HTERT RPE-1 (cell line): ENCODE data around the gene SLC24A1.

Experiments
- in situ Hi-C: fragments of 300-500 bp; cut with MboI; formaldehyde crosslinking; loops from 4 replicates; pipeline ENCODE4 v1.14.3; 2020; ENCODE audit warnings: low sequenced_read_pairs

SLC24A1 gene

DNA sequence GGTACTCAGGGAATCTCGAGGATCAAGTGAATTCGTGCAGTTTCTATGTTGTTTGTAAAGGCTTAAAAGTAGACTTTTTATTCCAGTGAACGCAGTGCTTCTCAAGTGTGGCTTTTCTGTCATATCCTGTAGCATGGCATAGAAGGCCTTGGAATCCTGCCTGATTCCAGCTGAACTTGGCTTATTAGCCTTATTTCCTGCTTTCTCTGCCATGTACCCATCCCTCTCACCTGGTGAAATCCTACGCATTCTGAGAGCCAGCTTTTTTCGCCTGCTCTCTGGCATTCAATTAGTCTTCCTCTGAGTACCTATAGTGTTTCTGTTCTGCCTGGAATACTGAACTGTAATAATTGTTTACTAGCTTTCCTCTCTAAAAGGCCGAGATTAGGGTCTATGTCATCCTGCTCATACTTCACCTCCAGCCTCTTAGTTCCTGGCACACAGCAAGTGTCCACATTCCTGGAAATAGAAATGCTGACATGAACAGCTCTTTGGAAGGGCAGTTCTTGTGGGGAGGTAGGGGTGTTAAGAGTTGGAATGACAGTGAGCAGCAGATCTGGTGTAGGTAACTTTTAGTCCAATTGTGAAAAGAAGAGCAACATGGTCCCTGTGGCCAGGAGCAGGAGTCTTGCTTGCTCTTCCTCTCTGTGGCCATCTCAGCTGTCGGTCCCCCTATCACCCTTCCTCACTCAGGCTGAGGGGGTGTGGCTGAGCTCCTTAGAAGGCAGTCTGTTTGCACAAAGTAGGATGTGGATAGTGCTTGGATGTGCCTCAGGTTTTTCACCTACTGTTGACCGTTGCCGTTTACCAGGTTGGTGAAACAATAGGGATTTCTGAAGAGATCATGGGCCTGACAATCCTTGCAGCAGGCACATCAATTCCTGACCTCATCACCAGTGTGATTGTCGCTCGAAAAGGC lies 30.4 kb downstream of the SLC24A1 start:
- in situ Hi-C loops, result no loop called here

DNA sequence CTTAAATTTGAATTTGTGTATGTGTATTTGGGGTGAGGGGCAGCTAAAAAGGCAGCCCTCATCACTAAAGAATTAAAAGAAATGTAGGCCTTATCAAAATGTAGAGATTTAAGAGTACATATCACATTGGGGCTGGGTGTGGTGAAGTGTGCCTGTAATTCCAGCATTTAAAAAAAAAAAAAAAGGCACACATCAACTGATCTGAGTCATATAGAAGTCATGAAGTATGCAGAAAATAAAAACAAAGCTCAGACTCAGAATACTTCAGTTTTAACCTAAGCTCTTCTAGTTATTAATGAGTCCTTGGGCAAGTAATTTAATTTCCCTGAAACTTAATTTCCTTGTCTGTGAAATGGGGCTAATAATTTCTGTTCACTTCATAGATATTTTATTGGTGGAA lies 31.6 kb downstream of the SLC24A1 start:
- in situ Hi-C loops, result no loop called here

DNA sequence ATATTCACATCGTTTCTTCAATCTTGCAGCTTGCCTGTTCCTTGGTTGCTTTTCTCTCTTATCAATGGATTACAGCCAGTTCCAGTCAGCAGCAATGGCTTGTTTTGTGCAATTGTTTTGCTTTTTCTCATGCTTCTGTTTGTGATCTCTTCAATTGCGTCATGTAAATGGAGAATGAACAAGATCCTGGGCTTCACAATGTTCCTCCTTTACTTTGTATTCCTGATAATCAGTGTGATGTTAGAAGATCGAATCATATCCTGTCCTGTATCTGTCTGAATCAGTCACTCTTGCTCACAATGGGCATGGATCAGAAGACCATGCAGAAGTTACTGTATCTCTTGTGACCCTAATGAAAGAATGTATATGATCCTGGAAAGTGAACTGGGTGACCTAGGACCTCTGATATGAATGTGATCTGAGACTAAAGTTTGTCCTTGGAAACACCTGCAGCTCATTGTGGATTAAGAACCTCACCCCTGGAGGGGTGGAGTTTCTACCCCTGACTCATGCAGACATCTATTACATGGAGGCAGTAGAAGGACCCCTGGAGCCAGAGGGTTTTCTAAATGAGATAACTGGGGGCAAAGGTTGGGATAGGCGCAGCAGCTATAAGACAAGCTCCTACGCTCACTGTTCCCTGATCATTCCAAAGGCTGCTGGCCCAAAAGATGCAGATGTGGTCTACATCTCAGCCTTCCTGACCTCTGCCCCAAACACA lies 32.2 kb downstream of the SLC24A1 start:
- in situ Hi-C loops, result no loop called here

DNA sequence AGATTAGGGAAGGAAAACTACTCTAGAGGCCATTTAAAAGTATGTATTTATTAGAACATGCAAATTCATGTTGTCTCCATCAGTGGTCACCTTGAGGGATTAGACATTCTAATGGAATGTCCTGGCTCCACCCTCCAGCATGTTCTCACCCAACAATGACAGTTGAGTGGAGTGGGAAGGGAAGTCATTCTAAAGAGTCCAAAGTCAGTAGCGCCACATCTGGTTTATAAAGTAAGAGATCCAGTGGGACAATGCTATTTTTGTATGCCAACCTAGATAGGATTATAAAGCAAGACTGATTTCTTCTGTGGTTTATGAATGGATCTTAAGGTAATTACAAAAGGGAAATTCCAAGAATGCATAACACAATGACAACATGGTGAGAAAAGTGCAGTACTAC lies 33.3 kb downstream of the SLC24A1 start:
- in situ Hi-C loops, result no loop called here

DNA sequence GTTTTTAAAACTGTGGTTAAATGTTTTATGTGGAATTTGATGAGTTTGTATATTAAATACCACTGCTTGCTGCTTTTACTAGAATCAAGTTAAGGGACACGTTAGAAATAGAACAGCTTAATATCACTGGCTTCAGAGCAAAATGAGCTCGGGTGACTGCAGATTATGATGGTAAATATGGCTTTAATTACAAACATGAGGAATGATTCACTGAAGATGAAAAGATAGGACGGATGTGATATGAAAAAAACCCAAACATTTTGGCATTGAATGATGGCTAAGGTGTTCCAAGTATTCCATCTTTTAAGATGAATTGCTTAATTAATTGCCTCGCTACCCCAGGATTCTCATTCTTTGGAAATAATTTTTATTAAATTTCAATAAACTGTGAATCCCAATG lies 33.7 kb downstream of the SLC24A1 start:
- in situ Hi-C loops, result no loop called here

DNA sequence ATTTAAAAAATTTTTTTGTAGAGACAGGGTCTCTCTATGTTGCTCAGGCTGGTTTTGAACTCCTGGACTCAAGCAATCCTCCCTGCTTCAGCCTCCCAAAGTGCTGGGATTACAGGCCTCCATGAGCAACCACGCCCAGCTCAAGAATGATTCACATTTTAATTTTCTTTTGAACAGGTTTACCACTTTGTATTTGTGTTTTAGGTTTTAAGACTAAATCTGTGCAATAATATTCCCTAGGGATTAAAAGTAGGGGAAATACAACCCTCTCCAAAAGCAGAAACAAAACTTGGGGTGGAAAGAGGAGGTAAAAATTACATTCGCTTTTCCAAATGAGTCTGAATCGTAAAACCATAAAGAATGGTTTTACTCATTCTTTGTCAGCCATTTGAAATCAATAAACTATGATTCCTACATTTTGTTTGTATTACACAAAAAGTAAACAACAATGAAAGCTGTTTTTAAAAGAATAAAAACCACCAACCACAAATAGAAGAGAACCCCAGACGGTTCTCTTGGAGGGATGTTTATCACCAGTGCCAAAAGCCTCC lies 37.8 kb downstream of the SLC24A1 start:
- in situ Hi-C loops, result no loop called here

DNA sequence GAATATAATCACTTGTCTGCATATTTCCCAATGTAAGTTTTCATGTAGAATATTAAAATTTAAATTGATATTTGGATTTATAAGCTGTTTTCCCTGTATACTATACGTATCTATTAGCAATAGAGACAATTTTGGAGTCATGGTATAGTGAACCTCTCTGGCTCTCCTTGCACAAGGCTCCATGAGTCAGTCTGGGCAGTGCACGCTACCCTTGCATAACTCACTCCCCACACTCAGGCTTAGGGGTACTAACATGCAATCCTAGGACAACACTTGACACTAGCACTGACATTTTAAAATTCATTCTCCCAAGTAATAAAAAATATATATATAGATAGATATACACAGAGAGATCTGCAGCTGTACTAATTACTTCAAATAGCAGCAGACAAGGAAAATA lies 39.2 kb downstream of the SLC24A1 start:
- in situ Hi-C loops, result no loop called here

DNA sequence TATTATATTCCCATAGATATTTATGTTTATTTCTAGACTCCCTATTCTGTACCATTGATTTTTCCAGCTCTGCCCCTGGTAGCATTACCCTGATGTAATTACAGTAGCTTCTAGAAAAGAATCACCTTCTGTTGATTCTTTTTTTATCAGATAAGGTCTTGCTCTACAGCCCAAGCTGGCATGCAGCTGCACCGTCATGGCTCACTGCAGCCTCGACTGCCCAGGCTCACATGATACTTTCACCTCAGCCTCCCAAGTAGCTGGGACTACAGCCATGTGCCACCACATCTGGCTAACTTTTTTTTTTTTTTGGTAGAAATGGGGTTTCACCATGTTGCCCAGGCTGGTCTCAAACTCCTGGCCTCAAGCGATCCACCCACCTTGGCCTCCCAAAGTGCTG lies 41.8 kb downstream of the SLC24A1 start:
- in situ Hi-C loops, result no loop called here

DNA sequence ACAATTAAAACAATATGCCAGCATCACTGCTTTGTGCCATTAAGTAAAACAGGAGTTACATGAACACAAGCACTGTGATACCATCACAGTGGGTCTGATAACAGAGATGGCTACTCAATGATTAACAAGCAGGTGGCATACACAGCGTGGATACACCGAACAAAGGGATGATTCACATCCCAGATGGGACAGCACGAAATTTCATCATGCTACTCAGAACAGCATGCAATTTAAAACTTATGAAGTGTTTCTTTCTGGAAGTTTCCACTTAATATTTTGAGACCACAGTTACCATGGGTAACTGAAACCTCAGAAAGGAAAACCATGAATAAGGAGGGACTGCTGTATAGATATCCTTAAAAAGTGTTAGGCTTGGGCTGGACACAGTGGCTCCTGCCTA lies 44.5 kb downstream of the SLC24A1 start:
- in situ Hi-C loops, result no loop called here

DNA sequence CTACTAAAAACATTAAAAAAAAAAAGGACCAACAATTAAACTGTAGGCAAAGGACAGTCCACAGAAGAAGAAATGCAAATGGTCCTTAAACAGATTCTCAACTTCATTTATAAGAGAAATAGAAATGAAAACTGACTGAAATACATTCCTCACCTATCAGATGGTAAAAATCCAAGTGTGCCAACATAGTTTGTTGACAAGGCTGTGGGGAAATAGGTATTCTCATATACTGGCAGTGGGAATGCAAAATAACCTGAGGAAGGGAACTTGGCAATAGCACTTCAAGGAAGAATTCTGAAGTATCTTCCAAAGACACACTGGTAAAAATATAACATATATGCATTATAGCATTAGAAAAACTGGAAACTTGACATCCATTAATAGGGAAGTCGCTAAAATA lies 53.8 kb downstream of the SLC24A1 start:
- in situ Hi-C loops, result no loop called here

DNA sequence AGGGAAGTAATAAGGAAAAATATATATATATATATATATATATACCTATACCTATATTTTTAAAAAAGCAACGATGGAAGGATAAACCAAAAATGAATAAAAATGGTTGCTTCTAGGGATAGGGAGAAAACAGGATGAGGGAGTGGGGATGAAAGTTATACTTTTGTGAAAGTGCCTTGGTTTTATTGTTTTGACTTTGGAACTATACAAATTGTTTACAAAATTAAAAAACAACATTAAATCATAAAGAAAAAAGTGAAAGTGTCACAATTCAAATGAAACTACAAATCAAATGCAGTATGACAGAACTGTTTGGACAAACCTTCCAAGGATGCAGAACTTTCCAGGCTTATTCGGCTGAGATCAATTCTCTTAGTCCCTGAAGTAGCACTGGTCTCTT lies 54.4 kb downstream of the SLC24A1 start:
- in situ Hi-C loops, result no loop called here

DNA sequence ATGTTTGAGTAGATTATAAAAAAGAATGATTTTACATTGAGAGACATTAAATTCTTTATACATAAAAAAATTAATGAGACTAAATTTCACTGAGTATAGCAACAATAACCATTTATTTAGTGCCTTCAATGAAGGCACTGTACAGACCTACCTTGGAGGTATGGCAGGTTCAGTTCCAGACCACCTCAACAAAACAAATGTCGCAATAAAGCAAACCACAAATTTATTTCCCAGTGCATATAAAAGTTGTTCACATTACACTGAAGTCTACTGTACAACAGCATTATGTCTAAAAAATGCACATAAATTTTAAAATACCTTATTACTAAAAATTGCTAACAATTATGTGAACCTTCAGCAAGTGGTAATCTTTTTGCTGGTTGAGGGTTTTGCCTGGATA lies 58.8 kb downstream of the SLC24A1 start:
- in situ Hi-C loops, result no loop called here

DNA sequence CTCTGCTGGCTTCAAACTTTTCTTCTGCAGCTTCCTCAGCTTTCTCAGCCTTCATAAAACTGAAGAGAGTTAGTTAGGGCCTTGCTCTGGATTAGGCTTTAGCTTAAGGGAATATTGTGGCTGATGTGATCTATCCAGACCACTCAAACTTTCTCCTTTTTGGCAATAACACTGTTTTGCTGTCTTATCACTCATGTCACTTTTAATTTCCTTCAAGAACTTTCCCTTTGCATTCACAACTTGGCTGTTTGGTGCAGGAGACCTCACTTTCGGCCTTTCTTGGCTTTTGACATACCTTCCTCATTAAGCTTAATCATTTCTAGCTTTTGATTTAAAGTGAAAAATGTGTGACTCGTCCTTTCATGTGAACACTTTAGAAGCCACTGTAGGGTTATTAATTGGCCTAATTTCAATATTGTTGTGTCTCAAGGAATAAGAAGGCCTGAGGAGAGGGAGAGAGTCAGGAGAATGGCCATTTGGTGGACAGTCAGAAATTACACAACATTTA lies 60.7 kb downstream of the SLC24A1 start:
- in situ Hi-C loops, result no loop called here

DNA sequence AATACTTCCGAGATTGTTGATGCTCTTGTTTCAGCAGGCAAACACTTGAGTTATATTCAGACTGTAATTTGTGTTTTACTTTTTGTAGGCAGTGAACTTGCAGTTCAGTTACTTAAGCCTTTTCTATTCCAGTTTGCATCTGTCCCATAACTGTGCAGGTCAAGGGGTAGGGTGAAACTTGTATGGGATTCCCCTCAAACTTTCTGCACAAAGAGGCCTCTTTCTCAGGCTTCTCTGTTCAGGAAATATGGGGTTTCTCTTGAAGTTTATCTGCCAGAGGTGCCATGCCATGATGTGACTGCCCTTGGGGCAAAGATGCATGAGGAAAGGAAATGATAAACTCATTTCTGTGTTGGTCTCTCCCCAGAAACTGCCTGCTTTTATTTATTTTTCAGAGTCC lies 66.7 kb downstream of the SLC24A1 start:
- in situ Hi-C loops, result no loop called here

DNA sequence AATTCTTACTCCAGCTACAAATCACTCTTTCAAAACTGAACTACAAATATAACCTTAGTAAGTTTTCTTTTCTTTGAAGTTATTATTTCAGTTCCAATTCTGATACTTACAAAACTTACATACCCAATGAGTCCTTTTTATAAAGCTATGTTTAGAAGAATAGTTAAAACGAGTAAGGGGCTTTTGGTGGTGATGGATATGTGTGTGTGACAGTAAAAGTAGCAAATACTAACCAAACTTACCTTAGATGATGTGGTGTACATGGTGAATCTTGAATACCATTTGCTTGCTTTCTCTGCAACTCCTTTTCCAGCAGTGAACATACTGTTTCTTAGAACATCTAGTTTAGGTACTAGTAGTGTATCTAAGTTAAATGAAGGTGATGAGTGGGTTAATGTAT lies 68.4 kb downstream of the SLC24A1 start:
- in situ Hi-C loops, result no loop called here

DNA sequence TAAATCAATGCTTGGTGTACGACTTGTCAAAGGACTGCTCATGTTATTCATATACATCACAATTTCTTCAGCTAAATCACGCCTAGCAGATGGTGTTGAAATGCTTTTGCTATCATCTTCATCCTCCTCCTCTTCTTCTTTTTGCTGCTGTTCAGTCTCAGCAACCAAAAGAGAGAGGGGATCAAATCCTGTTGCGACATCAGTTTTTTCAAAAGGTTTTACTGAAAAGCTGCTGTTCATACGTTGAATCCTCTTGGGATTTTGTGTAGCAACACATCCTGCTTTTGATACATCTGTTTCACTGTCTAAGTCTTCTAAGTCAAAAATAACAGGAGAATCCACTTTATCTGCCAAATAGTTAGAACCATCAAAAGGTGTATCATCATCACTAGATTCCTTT lies 69.0 kb downstream of the SLC24A1 start:
- in situ Hi-C loops, result no loop called here

DNA sequence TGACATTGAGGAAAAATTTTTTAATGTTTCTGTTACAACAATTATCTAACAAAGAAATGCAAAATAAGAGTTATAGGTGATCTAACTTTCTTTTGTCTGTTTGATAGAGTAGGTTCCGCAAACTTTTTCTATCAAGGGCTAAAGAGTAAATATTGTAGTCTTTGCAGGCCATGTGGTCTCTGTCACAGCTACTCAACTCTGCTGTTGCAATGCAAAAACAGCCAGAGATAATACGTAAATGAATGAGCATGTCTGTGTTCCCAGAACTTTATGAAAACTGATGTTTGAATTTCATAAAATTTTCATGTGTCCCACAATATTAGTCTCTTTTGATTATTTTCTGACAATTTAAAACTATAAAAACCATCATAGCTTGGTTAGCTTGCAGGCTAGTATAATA lies 73.3 kb downstream of the SLC24A1 start:
- in situ Hi-C loops, result no loop called here
